ENCODE measurements around the gene CCL2. TPM values are rescaled to one million over a fixed set of nuclear protein-coding genes. Genes with fewer than 3 reads are reported as not detected.

CCL2 gene
- total RNA-seq, 1 donor from 2014 or later: 53.3 TPM

GRCh38 chr17:34287875-34288274 lies 32.8 kb downstream of the CCL2 start:
- no peak for DNase-seq
- H3K36me3 ChIP-seq: no peaks in the 10 kb centered on the region
- intact Hi-C loops (cut with DNase I): no loop called here

GRCh38 chr17:34290586-34290985 lies 35.5 kb downstream of the CCL2 start:
- no peaks in the 10 kb centered on the region for H3K9me3 ChIP-seq
- no peak overlapping the region for H3K4me3 ChIP-seq
- H3K27me3 ChIP-seq: no peaks in the 10 kb centered on the region
- H3K4me1 ChIP-seq: no peaks in the 10 kb centered on the region
- ATAC-seq: no peak
- no peak for DNase-seq
- H3K36me3 ChIP-seq: no peaks in the 10 kb centered on the region
- no peak overlapping the region for H3K27ac ChIP-seq
- intact Hi-C loops (cut with DNase I): no loop called here
- no peak for TF ChIP-seq CTCF (IDR thresholded peaks at IDR 0.05)

More at GRCh38 chr17:34287875-34288274, 32.8 kb downstream of the CCL2 start:
- Histone ChIP-seq H3K4me1 (no peaks in the 10 kb centered on the region), H3K9me3 (no peaks in the 10 kb centered on the region), H3K27me3 (no peaks in the 10 kb centered on the region), H3K27ac (no peak overlapping the region), H3K4me3 (no peak overlapping the region)
- no peak for TF ChIP-seq CTCF (IDR thresholded peaks at IDR 0.05)
- ATAC-seq: no peak

DNA sequence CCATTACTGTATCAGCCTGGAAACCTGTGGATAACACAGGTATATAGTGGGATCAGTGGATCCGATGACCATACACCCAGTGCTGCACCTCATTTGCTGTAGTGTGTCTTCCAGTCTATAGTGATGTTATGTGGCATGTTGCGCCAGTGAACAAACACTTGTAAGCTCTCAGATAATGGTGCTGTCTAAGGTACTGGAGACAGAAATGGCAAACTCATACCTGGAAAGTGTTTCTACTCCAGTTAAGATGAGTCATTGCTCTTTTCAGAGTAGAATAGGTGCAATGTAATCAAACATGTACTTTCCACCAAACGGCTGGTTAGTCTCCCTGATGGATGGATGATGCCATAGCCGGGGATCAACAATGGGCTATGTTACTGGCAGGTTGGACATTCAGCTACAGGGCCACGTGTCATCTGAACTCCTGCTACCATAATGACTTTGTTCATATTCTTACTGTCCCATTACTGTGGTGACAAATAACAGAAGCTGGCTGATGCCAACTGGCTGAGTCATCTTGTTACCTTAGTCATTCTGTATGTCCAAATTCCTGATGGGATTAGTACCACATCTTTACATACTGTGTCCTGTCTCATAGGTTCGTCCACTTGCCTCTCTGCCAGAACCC lies 36.8 kb downstream of the CCL2 start:
- no peak for TF ChIP-seq CTCF (IDR thresholded peaks at IDR 0.05)
- Histone ChIP-seq H3K27ac (no peak overlapping the region), H3K27me3 (no peaks in the 10 kb centered on the region), H3K4me3 (no peak overlapping the region), H3K36me3 (no peaks in the 10 kb centered on the region), H3K4me1 (no peaks in the 10 kb centered on the region), H3K9me3 (no peaks in the 10 kb centered on the region)
- DNase-seq: no peak
- peak; percentile 31 for ATAC-seq
- intact Hi-C loops (cut with DNase I): no loop called here

DNA sequence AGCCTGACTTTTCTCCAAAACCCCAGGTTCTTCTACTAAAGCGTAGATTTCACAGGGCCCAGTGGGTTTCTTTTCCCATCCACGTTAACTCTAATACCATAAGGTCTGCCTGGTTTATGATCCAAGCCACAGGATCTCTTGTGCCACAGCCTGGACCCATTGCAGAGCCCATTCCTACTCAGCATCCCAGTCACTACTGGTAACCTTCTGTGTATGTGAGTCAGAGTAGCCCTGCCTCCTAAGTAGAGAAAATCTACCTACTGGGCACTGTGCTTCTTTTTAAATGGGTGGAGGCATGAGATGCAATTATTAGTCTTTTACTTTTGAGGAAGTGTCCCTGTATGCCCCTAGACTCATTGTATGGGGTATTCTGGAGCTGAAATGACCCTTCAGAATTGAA lies 43.9 kb downstream of the CCL2 start:
- Histone ChIP-seq H3K36me3 (no peaks in the 10 kb centered on the region), H3K27ac (no peak overlapping the region), H3K4me1 (peaks cover 6% of the 10 kb centered on the region), H3K27me3 (no peaks in the 10 kb centered on the region), H3K9me3 (no peaks in the 10 kb centered on the region), H3K4me3 (no peak overlapping the region)
- TF ChIP-seq CTCF (IDR thresholded peaks at IDR 0.05): no peak
- intact Hi-C loops (cut with DNase I): no loop called here
- ATAC-seq (no peak), DNase-seq (no peak)

- H3K9me3 ChIP-seq: no peaks in the 10 kb centered on the region
- peaks cover 6% of the 10 kb centered on the region for H3K4me1 ChIP-seq
- intact Hi-C loops (cut with DNase I): loop anchor here (10.0 kb wide), 1 partner anchor 95 kb away; no protein-coding TSS in a partner anchor
- H3K36me3 ChIP-seq: no peaks in the 10 kb centered on the region
- no peak for ATAC-seq
- no peak overlapping the region for H3K4me3 ChIP-seq
- H3K27me3 ChIP-seq: no peaks in the 10 kb centered on the region
- no peak for TF ChIP-seq CTCF (IDR thresholded peaks at IDR 0.05)
- no peak overlapping the region for H3K27ac ChIP-seq
- DNase-seq: no peak
Measured at GRCh38 chr17:34299956-34300577, 45.0 kb downstream of the CCL2 start.

Measured in upper lobe of right lung (tissue), 1 donor.